GM18508 (cell line): ENCODE data around the gene RAD23B.

ENCODE experiments used
- ATAC-seq: cut with Tn5 transposase; IDR thresholded peaks from one replicate; pipeline ENCODE4 v1.9.1; 2021; ENCODE audit warnings: moderate number of reproducible peaks; ENCODE audit not compliant: insufficient read depth, unreplicated experiment

The RAD23B gene

DNA sequence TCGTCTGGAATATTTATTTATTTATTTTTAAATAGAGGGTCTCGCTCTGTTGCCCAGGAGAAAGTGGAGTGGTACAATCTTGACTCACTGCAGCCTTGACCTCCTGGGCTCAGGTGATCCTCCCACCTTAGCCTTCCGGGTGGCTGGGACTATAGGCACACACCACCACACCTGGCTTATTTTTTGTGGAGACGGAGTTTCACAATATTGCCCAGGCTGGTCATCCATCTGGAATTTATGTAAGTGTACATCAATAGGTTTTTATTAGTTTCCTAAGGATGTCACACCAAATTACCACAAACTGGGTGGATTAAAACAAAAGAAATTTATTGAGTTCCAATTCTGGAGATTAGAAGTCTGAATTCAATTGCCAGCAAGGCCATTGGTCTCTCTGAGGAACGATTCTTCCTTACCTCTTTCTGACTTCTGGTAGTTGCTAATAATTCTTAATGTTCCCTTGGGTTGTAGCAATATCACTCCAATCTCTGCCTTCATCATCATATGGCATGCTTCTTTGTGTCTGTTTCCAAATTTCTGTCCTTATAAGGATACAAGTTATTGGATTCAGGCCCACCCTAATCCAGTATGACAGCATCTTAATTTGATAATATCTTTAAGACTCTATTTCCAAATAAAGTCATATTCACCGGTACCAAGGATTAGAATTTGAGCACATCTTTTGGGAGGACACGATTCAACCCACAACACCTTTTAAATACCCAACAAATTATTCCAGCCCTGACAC lies 16.3 kb upstream of the RAD23B start:
- ATAC-seq = no peak

DNA sequence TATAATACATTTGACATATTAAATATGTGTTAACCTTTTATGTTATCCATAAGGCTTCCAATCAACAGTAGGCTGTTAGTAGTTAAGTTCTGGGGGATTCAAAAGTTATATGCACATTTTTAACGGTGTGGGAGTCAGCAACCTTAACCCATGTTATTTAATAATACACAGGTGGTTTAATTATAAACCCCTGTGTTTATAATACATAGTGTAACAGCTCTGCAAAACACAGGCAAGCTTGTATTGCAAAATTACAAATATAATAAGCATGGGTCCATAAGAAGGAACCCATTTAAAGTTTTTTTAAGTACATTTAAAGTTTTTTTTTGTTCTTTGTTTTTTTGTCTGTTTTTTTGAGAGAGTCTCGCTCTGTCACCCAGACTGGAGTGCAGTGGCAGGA lies 14.5 kb upstream of the RAD23B start:
- no peak for ATAC-seq

DNA sequence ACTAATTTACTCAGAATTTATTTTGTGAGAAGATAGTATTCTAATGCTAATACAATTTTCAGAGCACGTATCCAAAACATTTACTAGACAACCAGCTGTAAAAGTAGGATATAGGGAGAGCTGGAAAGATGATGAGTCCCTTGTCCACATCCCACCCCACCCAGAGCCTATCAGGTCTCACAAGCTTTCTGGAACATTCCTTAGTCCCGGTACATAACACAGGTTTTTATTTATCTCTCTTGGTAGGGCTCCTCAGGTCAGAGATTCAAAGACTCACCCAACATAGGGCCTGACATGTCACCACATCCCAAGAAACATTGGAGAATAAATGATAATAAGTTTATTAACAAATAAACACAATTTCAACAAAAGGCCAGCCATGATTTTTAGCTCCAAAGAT lies 13.8 kb upstream of the RAD23B start:
- ATAC-seq = no peak

DNA sequence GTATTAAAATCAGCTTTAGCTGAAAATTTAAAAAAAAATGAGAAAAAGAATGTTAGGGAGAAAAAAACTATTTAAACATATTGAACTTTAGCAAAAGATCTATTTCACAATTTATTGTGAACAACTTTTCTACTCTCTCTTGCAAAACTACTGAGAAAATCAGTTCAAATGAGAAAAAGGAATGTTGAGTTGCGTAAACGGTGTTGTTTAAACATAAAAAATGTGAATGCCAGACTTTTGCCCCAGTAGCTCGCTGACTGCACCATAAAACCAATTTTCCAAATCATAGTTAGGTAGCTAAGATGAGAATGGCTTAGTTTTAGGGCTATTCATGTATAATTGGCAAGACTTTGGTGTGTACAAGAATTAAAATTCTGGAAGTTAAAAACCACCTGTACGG lies 13.4 kb upstream of the RAD23B start:
- no peak for ATAC-seq

DNA sequence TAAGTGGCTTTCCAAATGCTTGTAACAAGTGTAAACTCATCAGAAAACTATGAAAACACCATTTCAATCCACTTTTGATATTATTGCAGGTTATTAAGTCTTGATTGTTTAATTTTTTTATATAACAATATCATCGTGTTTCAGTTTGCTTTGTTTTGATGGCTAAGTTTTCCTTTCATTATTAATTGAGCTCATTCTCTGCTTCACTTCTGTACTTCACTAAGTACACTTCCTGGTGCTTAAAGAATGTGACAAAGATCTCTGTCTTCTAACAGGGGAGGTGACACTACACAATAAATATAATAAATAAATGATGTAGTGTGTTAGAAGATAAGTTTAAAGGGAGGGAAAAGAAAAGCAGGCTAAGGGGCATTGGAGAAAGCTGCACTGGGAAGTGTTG lies 13.0 kb upstream of the RAD23B start:
- no peak for ATAC-seq

DNA sequence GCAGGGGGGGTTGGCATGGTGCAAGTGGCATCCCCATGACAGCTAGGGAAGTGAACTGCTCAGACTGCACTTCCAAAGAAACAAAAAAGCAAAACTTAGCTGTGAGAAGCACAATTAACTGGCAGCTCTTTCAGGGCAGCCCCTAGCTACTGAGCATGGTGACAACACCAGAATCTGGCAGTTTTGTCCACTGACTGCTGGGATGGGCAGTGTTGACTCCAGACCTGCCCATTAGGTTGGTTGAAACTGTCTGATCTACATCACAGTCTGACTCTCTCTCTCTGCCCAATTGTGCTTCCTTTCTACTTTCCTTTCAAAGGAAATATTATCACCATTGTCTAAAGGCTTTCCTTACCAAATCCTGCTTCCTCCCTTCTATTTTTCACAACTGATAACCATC lies 12.5 kb upstream of the RAD23B start:
- ATAC-seq = no peak

DNA sequence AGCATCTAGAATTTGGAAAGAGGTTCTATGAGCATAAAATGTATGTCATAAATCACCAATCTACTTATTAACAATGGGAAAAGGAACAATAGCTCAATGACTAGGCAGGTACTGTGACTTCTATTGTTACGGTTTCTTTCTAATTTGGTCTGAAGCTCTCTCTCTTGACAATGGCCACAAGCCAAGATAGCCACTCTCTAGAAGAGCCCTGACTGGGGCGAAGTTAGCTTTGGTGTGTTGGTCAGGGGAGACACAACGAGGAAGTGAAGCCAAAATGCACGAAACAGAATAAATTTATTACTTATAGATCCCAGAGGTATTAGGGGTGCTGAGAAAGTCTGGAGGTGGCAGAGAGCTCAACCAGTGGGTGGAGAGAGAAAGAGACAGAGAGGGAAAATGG lies 9.4 kb upstream of the RAD23B start:
- no peak for ATAC-seq

DNA sequence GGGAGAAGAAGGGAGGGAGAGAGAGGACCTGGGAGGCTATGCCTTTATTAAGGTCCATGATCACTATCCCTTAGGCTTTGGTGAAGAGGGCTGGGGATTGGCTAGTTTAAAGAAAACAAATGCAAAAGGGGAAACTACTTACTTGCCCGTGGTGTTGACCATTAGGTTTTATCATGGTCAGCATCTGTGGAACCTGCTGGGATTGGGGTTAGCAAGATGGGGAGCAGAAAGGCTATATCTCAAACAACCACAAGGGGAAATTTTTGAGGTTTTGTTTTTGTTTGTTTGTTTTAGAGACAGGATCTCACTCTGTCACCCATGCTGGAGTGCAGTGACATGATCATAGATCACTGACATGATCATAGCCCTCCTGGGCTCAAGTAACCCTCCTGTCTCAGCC lies 9.0 kb upstream of the RAD23B start:
- peak; percentile 47 for ATAC-seq

DNA sequence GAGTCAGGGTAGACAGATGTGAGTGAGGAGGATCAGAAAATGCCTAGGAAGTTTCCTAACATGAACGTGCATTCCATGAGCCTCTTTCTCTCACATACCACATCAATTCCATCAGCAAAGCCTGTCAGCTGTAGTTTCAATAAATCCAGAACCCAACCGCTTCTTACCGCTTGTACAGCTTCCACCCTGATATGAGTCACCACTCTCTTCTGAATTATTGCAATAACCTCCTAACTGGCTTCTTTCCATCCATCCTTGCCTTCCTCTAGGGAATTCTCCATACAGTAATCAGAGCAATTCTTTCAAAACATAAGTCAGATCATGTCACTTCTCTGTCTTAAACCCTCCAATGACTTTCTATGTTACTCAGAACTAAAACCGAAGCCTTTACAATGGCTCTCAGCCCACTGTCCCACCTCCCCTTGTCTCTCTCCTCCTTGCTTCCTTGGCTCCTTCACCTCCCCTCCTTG lies 8.1 kb upstream of the RAD23B start:
- ATAC-seq = no peak

DNA sequence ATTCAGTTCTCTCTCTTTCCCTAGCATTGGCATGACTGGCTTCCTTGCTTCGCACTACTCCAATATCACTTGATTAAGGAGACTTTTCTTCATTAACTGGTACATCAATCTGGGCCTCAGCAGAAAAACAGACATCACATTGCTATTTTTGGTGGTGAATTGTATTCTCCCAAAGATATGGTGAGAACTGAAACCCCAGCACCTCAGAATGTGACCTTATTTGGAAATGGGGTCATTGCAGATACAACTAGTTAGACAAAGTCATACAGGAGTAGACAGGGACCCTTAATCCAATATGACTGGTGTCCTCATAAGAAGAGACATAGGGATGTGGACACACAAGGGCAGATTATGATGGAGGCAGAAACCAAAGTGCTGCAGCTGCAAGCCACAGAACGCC lies 7.5 kb upstream of the RAD23B start:
- no peak for ATAC-seq

DNA sequence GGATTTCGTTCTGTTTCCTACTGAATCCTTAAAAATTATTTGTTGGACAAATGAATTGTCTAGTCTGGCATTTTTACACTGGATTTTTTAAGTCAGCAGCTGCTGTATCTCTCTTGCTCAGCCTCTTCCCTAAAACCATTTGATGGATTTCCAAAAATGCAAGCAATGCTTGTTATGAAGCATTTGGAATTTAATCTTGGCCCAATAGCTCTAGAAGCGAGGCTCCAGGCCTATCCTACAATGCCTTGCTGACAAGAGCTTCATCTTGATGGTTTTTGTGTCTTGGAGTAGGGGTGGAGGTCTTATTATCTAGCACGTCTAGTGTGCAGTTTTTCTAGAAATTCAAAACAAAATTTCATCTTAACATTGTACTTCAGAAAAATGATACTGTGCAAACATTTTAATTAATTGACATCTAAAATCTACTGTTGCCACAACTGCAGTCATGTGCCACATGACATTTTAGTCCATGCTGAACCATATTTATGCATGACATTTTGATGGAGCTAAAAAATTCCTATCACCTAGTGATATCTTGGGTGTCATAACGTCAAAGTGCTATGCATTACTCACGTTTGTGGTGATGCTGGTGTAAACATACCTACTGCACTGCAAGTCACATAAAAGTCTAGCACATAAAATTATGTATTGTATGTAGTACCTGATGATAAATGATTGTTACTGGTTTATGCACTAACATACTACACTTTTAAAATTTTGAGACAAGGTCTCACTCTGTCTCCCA lies 5.9 kb upstream of the RAD23B start:
- no peak for ATAC-seq

DNA sequence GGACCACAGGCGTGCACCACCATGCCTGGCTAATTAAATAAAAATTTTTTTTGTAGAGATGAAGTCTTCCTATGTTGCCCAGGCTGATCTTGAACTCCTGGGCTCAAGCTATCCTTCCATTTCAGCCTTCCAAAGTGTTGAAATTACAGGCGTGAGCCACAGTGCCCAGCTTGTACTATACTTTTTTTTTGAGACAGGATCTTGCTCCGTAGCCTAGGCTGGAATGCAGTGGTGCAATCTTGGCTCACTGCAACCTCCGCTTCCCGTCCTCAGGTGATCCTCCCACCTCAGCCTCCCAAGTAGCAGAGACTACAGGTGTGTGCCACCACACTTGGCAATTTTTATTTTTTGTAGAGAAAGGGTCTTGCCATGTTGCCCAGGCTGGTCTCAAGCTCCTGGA lies 5.3 kb upstream of the RAD23B start:
- ATAC-seq = no peak

DNA sequence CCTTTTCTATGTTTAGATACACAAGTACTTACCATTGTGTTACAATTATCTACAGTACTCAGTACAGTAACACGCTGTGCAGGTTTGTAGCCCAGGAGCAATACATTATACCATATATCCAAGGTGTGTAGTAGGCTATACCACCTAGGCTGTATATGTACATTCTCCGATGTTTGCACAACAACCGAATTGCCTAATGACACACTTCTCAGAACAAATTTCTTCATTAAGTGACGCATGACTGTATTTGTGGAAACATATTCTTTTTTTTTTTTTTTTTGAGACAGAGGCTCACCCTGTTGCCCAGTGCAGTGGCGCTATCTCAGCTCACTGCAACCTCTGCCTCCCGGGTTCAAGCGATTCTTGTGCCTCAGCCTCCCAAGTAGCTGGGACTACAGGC lies 4.0 kb upstream of the RAD23B start:
- no peak for ATAC-seq

DNA sequence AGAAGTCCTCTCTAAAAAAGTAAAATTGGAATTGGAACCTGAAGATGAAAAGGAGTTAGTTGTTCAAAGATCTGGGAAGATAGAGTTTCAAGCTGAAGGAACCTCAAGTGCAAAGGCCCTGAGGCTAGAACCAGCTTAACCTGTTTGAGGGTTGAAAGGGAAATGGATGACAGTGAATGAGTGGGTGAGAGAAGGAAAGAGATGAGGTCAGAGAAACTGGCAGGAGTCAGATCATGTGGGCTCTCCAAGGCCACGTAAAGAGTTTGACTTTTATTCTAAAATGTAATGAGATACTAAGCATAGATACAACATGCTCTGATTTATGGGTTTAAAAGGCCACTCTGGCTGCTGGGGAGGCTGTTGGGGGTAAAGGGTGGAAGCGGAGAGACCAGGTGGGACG lies 2.5 kb upstream of the RAD23B start:
- no peak for ATAC-seq

DNA sequence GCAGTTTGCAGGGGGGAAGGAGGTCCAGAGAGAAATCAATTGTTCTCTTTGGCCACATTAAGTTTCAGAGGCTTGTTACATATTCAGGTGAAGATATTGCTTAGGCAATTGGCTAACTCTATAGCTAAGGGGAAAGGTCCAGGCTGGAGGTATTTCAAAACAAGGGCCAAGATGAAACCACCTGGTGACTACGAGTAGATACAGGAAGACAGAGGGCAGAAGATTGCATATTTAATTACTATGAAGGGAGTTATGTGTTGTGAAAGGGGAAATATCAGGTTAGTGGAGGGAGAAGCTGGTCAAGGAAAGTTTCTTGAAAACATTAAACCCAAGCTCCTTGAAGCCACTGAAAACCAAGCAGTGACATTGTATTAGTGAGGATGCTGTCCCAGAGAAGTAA lies 1.9 kb upstream of the RAD23B start:
- no peak for ATAC-seq

DNA sequence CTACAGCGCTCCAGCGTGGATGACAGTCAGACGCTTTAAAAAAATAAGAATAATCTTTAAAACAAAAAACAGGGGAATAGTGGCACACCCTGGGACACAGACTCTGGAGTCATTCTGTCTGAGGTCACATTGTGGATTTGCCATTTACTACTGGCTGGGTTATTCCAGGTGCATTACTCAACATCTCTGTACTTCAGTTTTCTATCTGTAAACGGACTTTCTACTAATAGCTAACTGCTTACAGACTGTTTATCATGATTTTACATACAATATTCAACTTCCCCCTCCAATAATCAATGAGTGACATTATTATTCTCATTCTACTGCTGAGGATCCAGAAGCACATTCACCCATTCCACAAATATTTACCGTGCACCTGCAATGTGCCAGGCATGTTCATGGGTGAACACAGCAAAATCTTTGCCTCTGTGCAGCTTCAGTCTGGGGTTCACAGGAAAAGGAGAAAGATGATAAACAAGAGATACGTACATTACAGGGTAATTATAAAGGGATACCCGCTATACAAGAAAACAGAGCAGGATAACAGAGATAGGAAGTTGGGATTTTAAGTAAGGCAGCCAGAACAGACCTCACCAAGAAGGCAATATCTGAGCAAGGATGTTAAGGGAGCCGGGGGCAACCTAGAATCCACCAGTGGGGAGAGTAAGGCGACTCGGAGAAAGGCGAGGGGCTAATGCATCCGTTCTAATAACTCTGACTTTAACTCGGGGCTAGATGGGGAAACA lies 984 bp upstream of the RAD23B start:
- ATAC-seq = no peak

DNA sequence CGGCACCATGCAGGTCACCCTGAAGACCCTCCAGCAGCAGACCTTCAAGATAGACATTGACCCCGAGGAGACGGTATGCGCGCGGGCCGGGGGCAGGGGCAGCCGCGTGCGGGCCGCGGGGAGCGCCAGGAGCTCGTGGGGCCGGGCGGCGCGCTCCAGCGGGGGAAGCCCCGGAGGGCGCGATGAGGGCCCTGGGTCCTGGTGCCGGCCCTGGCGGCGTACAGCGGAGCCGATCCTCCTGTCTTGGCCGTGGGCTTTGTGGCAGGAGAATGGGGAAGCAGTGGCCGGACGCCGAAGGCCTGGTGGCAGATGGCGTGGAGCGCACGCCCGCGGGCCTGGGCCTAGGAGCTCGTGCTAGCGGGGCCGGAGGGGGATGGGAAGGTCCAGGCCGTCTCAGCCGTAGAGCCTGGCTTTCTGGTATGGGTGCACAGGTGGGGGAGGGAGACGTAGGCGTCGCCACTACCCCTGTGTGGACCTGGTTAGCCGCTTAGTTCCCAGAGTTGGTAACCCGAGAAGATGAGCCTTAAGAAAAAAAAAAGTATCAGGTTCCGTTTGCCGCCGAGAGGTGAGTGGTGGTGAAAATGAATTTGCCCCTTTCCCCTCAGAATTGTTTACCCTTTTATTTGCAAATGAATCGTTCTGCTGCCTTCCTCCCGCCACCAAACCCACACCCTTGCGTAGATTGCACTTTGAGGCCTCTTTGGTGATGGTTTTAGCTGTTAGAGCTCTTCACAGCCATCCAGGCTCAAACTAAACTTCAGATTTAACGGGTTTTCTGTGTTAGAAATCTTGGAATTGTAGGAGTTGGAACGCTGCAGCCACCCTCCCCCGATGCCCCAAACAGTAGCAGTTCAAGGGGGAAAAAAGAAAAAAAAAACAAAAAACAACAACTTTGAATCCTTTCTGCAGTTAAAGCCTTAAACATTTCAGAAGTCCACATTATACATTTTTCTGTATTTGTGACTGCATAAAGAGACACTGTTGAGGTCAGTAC lies 841 bp downstream of the RAD23B start:
- peak; percentile 24 for ATAC-seq

DNA sequence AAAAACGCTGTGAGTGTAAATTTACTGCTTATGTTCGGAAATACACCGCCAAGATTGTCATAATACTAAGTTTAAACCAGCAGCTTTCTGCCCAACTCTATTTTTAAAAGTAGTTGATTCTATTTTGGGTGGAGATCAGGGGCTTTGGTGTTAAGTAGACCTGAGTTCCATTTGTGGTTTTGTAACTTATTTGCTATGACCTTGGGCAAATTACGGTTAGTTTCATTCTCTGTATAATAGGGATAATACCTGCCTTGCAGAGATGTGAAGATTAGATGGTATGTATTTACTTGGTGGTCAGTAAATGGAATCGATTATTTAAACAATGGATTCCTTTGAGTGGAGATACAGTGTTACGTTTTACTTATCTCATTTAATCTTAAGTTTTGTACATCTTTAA lies 1.6 kb downstream of the RAD23B start:
- ATAC-seq = no peak

DNA sequence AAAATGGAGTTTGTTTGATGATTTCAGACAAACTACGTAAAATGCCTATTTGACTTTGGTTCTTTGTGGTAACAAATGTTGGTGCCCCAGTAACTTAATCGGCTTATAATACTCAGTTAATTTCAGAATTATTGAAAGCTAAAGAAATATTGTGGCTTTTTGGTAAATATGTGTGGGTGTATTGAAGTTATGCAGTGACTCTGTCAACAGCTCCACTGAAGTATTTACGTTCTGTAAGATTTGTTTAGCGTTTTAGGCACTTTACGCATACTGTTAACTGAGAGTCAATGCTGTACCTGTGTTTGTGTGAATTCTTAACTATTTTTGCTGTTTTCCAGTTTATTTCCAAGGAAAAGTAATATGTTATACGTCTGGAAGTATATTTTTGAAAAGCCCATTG lies 2.2 kb downstream of the RAD23B start:
- ATAC-seq = no peak

DNA sequence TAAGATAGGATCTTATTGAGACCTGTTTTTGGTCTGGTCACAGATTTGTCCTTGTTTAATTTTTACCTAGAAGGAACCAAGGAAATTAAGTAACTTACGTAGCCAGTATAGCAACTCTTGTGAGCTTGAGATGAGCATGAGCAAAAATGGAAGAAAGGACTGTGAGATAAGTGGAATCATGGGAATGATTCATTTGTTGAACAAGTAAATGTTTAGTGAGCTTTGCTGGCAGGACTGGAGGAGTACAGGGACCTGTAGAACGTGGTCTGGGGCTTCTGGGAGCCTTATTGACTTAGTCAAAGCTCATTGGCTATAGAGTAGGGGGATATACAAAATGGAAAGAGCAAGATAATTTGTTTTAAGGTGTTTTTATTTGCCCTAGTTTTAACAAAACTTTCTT lies 3.0 kb downstream of the RAD23B start:
- ATAC-seq = no peak
